HepG2 (cell line): ENCODE data around the gene CALM1. TPM values are rescaled to one million over a fixed set of nuclear protein-coding genes. Genes with fewer than 3 reads are reported as not detected.

Source experiments
- ATAC-seq: fragments of 200-7000 bp; cut with Tn5 transposase; 3 replicates; pipeline ENCODE4 v1.9.1; 2020; ENCODE audit warnings: mild to moderate bottlenecking, moderate library complexity
- BruUV-seq: library from RNA; stranded (reverse); fragments of 400-500 nt; replicated peaks from 2 replicates; lab custom pipeline; 2021; lab: Mats Ljungman, UMichigan
- CTCF ChIA-PET: fragments of 300-600 bp; formaldehyde crosslinking; extraction: SDS; loops from one replicate; lab custom pipeline; 2021; ENCODE audit warnings: low total read pairs, inconsistent platforms, low intra/inter-chr PET ratio; lab: Yijun Ruan, JAX
- POLR2A ChIA-PET: fragments of 350-600 bp; sonication (Branson Sonifier 250); formaldehyde crosslinking; loops from one replicate; lab custom pipeline; 2020; ENCODE audit warnings: antibody characterized with exemption, inconsistent platforms; lab: Yijun Ruan, JAX
- DNase-seq: peaks from one replicate; pipeline ENCODE4 v3.0.0-alpha.2; 2015; ENCODE audit warnings: low spot score
- FAIRE-seq: peaks from 3 replicates; lab custom pipeline; 2011; peaks lifted over from hg19 to GRCh38; lab: Jason Lieb, UNC
- H2AFZ ChIP-seq: one replicate; pipeline ENCODE4 v1.6.1; 2011; ENCODE audit warnings: low read length, inconsistent platforms
- H3K27ac ChIP-seq: fragments of 300-600 bp; 3 replicates; pipeline ENCODE4 v1.8.0; 2011; ENCODE audit warnings: mixed run types, mild to moderate bottlenecking, mixed read lengths, low read length, inconsistent platforms; ENCODE audit not compliant: insufficient read depth; ENCODE audit errors: extremely low read length
- H3K27me3 ChIP-seq, 2 experiments: fragments of 200-600 bp in 1 of 2; 2 replicates in 1 of 2; 3 replicates in 1 of 2; pipeline versions ENCODE4 v1.6.0 to v1.8.0; 2011; ENCODE audit warnings: low read length in 2 of 2, mild to moderate bottlenecking in 2 of 2, moderate library complexity in 2 of 2, inconsistent platforms in 1 of 2; ENCODE audit not compliant: insufficient read depth in 2 of 2, control insufficient read depth in 1 of 2
- H3K36me3 ChIP-seq, 2 experiments: fragments of 200-600 bp in 1 of 2; replicated peaks in 1 of 2; 2 replicates in 1 of 2; 3 replicates in 1 of 2; pipeline versions ENCODE4 v1.5.1 to v1.8.0; 2011; ENCODE audit warnings: low read length in 2 of 2, inconsistent platforms in 1 of 2; ENCODE audit not compliant: insufficient read depth in 2 of 2, control insufficient read depth in 1 of 2
- H3K4me1 ChIP-seq: 2 replicates; pipeline ENCODE4 v1.5.1; 2012; ENCODE audit warnings: low read length, inconsistent platforms; ENCODE audit not compliant: insufficient read depth
- H3K4me2 ChIP-seq: 2 replicates; pipeline ENCODE4 v1.6.0; 2011; ENCODE audit warnings: low read depth, low read length, inconsistent platforms
- H3K4me3 ChIP-seq, 3 experiments: fragments of 200-600 bp in 1 of 3; sonication (generic), shearing (Covaris generic) in 1 of 3; replicated peaks in 1 of 3; 2 replicates each; pipeline ENCODE4 v1.5.1; 2011 to 2016; ENCODE audit warnings: low read length in 3 of 3, inconsistent platforms in 2 of 3, low read depth in 2 of 3, mild to moderate bottlenecking in 2 of 3, control low read depth in 1 of 3, mixed read lengths in 1 of 3; ENCODE audit not compliant: insufficient read depth in 1 of 3
- H3K79me2 ChIP-seq: one replicate; pipeline ENCODE4 v1.6.1; 2011; ENCODE audit warnings: low read length, inconsistent platforms; ENCODE audit not compliant: insufficient read depth
- H3K9ac ChIP-seq: 2 replicates; pipeline ENCODE4 v1.6.0; 2011; ENCODE audit warnings: mild to moderate bottlenecking, low read depth, low read length, inconsistent platforms; ENCODE audit not compliant: insufficient read depth
- H3K9me3 ChIP-seq: 2 replicates; pipeline ENCODE4 v1.5.1; 2012; ENCODE audit warnings: mild to moderate bottlenecking, low read length
- H4K20me1 ChIP-seq: 2 replicates; pipeline ENCODE4 v1.6.0; 2011; ENCODE audit warnings: inconsistent platforms, mild to moderate bottlenecking, low read length, moderate library complexity; ENCODE audit not compliant: insufficient read depth
- ATAD3A ChIP-seq: sonication (generic); formaldehyde crosslinking; IDR thresholded peaks from 2 replicates; pipeline ENCODE4 v1.4.0; 2020; ENCODE audit warnings: missing genetic modification reagents
- HCFC1 ChIP-seq: fragments of 150-350 bp; IDR thresholded peaks from 2 replicates; pipeline ENCODE4 v1.6.1; 2014; ENCODE audit warnings: low read depth, low read length
- MEIS2 ChIP-seq: sonication (generic); formaldehyde crosslinking; IDR thresholded peaks from 2 replicates; pipeline ENCODE4 v1.9.0; 2021; ENCODE audit warnings: mild to moderate bottlenecking, missing genetic modification reagents
- NR2F2 ChIP-seq: IDR thresholded peaks from 2 replicates; pipeline ENCODE4 v1.6.1; 2012; ENCODE audit warnings: low read depth, inconsistent platforms, borderline replicate concordance
- POLR2G ChIP-seq: fragments of 200-400 bp; formaldehyde crosslinking; IDR thresholded peaks from 2 replicates; pipeline ENCODE4 v1.6.1; 2018; ENCODE audit warnings: mild to moderate bottlenecking, low read depth, low read length, moderate library complexity
- ZNF816 ChIP-seq: sonication (generic); formaldehyde crosslinking; IDR thresholded peaks from 2 replicates; pipeline ENCODE4 v1.8.0; 2022; ENCODE audit warnings: missing genetic modification reagents, mild to moderate bottlenecking, borderline replicate concordance
- WGBS: methylation state at CpG from one replicate; pipeline ENCODE4 v1.1.6; 2017; ENCODE audit warnings: low lambda C conversion rate; 5-methylcytosine and 5-hydroxymethylcytosine counted together
- in situ Hi-C: cut with HindIII; loops from 2 replicates; pipeline ENCODE4 v1.10.0; 2017; ENCODE audit warnings: low pct_unique_long_range_greater_than_20kb; ENCODE audit not compliant: extremely low pct_ligation_motif_present
- intact Hi-C: fragments of 100-400 bp; cut with micrococcal nuclease; formaldehyde crosslinking; loops from one replicate; pipeline ENCODE4 v1.10.0; 2022; ENCODE audit not compliant: unreplicated experiment
- polyA plus RNA-seq, 8 experiments: library from polyadenylated mRNA; depleted of rRNA in 3 of 8; stranded (reverse) in 7 of 8; unstranded in 1 of 8; fragments of >200 nt; fragmentation: Illumina TruSeq in 4 of 8; extraction: Trizol in 4 of 8; gene quantifications; 2 replicates each; pipeline versions ENCODE4 v1.2.1 to v1.2.3, GENCODE V29; 2011 to 2016; ENCODE audit warnings: low read depth in 4 of 8, missing spikeins in 1 of 8, mixed read lengths in 1 of 8; ENCODE audit not compliant: insufficient read depth in 1 of 8
- total RNA-seq, 5 experiments: library from RNA; depleted of rRNA; stranded (reverse); fragments of >200 nt; fragmentation: Illumina TruSeq; extraction: Trizol; gene quantifications; 2 replicates each; pipeline ENCODE4 v1.2.3, GENCODE V29; 2016; ENCODE audit warnings: low read depth in 1 of 5
- TF ChIP-seq, protein P1 (sequence below): sonication (generic); formaldehyde crosslinking; IDR thresholded peaks from 2 replicates; pipeline ENCODE4 v1.4.0; 2020; ENCODE audit warnings: missing genetic modification reagents, low read depth, mild to moderate bottlenecking, borderline replicate concordance
- TF ChIP-seq, protein P2 (sequence below): sonication (generic); formaldehyde crosslinking; IDR thresholded peaks from 2 replicates; pipeline ENCODE4 v1.5.1; 2020; ENCODE audit warnings: missing genetic modification reagents, mild to moderate bottlenecking, borderline replicate concordance

The CALM1 gene
- total and polyA plus RNA-seq, 2 of the 13 experiments (the other 11 are each of a cell fraction or from before 2014, with no cell fraction given) = 110 to 238 TPM

DNA sequence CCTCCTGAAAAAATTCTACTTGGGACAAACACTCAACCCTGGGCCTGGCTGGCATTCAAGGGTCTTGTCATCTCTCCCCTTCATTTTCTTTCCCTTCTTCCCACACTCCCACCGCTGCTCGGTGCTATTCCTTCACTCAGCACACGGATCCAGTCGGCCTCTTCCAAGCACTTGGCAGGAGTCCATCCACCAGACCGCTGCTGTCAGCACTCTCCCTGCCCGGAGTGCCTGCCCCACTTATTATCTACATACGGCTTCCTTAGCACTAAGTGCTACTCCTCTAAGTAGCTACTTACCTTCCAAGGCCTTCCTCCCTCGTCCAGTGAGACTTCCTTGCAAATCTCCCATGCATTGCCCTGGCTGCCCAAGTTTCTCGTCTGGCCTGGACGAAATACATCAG is 29.8 kb downstream of the CALM1 start:
- no peak for TF ChIP-seq ATAD3A
- no peak for TF ChIP-seq NR2F2
- no peak for TF ChIP-seq ZNF816 (CRISPR knock-in tag)
- TF ChIP-seq POLR2G = no peak
- no peak for TF ChIP-seq HCFC1
- no peak for TF ChIP-seq MEIS2 (CRISPR knock-in tag)
- TF ChIP-seq, protein P1, sequence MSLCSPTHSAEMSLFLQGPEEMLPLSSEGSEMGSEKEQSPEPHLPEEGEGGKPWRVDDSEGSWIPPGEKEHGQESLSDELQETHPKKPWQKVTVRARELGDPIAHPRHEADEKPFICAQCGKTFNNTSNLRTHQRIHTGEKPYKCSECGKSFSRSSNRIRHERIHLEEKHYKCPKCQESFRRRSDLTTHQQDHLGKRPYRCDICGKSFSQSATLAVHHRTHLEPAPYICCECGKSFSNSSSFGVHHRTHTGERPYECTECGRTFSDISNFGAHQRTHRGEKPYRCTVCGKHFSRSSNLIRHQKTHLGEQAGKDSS (CRISPR knock-in tag) = no peak
- TF ChIP-seq, protein P2, sequence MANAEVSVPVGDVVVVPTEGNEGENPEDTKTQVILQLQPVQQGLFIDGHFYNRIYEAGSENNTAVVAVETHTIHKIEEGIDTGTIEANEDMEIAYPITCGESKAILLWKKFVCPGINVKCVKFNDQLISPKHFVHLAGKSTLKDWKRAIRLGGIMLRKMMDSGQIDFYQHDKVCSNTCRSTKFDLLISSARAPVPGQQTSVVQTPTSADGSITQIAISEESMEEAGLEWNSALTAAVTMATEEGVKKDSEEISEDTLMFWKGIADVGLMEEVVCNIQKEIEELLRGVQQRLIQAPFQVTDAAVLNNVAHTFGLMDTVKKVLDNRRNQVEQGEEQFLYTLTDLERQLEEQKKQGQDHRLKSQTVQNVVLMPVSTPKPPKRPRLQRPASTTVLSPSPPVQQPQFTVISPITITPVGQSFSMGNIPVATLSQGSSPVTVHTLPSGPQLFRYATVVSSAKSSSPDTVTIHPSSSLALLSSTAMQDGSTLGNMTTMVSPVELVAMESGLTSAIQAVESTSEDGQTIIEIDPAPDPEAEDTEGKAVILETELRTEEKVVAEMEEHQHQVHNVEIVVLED (CRISPR knock-in tag) = no peak
- no peak for FAIRE-seq
- Histone ChIP-seq H2AFZ (no peak overlapping the region), H3K9ac (no peak overlapping the region), H3K36me3 (no peaks in the 10 kb centered on the region), H3K79me2 (no peaks in the 10 kb centered on the region), H3K4me2 (no peak overlapping the region), H3K27me3 (peaks cover 4 to 20% of the 10 kb centered on the region in 2 experiments; a peak in 2 of 5 replicates), H3K9me3 (no peaks in the 10 kb centered on the region), H3K4me3 (no peak overlapping the region), H4K20me1 (no peaks in the 10 kb centered on the region), H3K4me1 (peaks cover 2% of the 10 kb centered on the region), H3K27ac (no peak overlapping the region)
- DNase-seq = no peak
- CTCF ChIA-PET = no interaction called here
- POLR2A ChIA-PET = no interaction called here
- no TSS peak for BruUV-seq
- ATAC-seq = no peak
- in situ Hi-C loops = no loop called here
- 26% methylated on average over 10 of the region's 10 CpGs for WGBS
- intact Hi-C loops = no loop called here
